Subcutaneous preadipocyte (primary cell): Measurements from ENCODE around the gene ETV5. TPM values are rescaled to one million over a fixed set of nuclear protein-coding genes. Genes with fewer than 3 reads are reported as not detected.

Experiments
- small RNA-seq: library from RNA; depleted of rRNA; stranded (forward); fragments of <200 nt; gene quantifications from one replicate; pipeline ENCODE3, GENCODE V24; 2012
- total RNA-seq: library from RNA; depleted of rRNA; stranded (reverse); fragments of >200 nt; gene quantifications from 2 replicates; pipeline ENCODE4 v1.2.3, GENCODE V29; 2012

The ETV5 gene
- total RNA-seq: 36.0 and 44.0 TPM in 2 replicates

GRCh38 chr3:186108941-186109865 is at the start of gene ETV5:
Gene ETV5, minus strand, starts transcription at chr3:186109089. Its CDS starts 3,221 bp downstream, at chr3:186105868.

Small RNAs within 50 kb of the gene (small RNA-seq; reads per million reads assigned to genes)
- not detected for gene RF00017

Other genes with a start within 250 kb of the ETV5 start
- gene TRA2B, start 171.1 kb downstream of the ETV5 start, total RNA-seq: 153 and 192 TPM in 2 replicates